Activated CD4-positive, alpha-beta T cell treated with anti-CD3 and anti-CD28 coated beads, Interleukin-2, amount 10 ng/mL, durations not matched to agents 7 days and 5 days (primary cell): ENCODE measurements around the gene DHX58. TPM values are rescaled to one million over a fixed set of nuclear protein-coding genes. Genes with fewer than 3 reads are reported as not detected.
A peak's percentile ranks its signal among the peaks of the same experiment; 100 is the strongest.

Experiments
- CTCF ChIA-PET: fragments of 350-600 bp; sonication (Branson Sonifier 250); formaldehyde crosslinking; loops from one replicate; lab custom pipeline; 2021; ENCODE audit warnings: antibody characterized with exemption; lab: Charles Lee
- POLR2A ChIA-PET: fragments of 350-600 bp; sonication (Branson Sonifier 250); formaldehyde crosslinking; loops from one replicate; lab custom pipeline; 2021; ENCODE audit warnings: antibody characterized with exemption; lab: Charles Lee
- DNase-seq: peaks from one replicate; pipeline ENCODE4 v3.0.0-alpha.2; 2020
- H3K27ac Mint-ChIP-seq: one replicate; pipeline ENCODE4 v1.8.0; 2021; ENCODE audit warnings: mild to moderate bottlenecking, moderate library complexity, mixed read lengths
- H3K27me3 Mint-ChIP-seq: one replicate; pipeline ENCODE4 v1.8.0; 2021; ENCODE audit warnings: mixed read lengths
- H3K36me3 Mint-ChIP-seq: one replicate; pipeline ENCODE4 v1.8.0; 2021; ENCODE audit warnings: low read depth, mixed read lengths
- H3K4me1 Mint-ChIP-seq: one replicate; pipeline ENCODE4 v1.8.0; 2021; ENCODE audit warnings: mixed read lengths
- H3K4me3 Mint-ChIP-seq: one replicate; pipeline ENCODE4 v1.8.0; 2021; ENCODE audit warnings: mild to moderate bottlenecking, moderate library complexity, mixed read lengths
- H3K9me3 Mint-ChIP-seq: one replicate; pipeline ENCODE4 v1.8.0; 2021; ENCODE audit warnings: mixed read lengths
- total RNA-seq, 2 experiments: library from RNA; stranded (reverse); gene quantifications; one replicate each; pipeline ENCODE4 v1.2.3, GENCODE V29; 2021

DHX58 gene
- total RNA-seq, 2 experiments from 2014 or later, result 52.4 to 54.3 TPM

DNA sequence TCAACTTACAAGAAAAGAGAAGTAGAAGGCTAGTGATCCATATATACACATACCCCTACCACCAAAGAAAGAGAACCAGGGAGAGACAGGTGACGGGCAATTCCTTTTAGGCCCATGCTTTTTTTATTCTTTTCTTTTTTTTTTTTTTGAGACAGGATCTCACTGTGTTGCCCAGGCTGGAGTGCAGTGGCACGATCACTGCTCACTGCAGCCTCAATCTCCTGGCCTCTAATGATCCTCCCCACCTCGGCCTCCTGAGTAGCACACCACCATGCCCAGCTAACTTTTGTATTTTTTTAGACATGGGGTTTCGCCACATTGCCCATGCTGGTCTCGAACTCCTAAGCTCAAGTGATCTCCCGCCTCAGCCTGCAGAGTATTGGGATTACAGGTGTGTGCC lies 14.9 kb upstream of the DHX58 start:
- H3K4me3 Mint-ChIP-seq, result no peak overlapping the region
- H3K4me1 Mint-ChIP-seq, result peaks cover 16% of the 10 kb centered on the region
- DNase-seq, result no peak
- POLR2A ChIA-PET, result no interaction called here
- no peaks in the 10 kb centered on the region for H3K27me3 Mint-ChIP-seq
- H3K27ac Mint-ChIP-seq, result peak overlapping the region; percentile 19
- H3K9me3 Mint-ChIP-seq, result no peaks in the 10 kb centered on the region
- CTCF ChIA-PET, result interaction anchor here (0.6 to 1.3 kb wide), 9 partner anchors 10 to 550 kb away, joined by 3 to 5 read pairs (median 4); partner anchors contain the start of gene NKIRAS2
- peaks cover 48% of the 10 kb centered on the region for H3K36me3 Mint-ChIP-seq

DNA sequence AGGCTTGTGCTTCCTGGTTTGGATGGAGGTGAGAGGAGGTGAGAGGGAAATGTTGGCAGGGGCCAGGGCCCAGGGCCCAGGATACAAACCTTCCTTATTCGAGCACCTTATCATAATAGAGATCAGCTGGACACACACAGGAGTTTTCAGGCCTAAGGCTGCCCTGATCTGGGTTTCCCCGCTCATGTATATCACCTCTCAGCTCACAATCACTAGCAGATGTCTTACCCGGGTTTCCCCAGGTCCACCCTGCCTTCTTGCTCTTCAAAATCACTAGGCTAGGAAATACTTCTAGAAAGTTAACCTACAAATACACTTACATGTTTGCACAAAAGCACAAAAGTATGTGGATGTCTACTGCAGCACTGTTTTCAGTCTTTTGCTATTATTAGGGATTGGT lies 14.3 kb upstream of the DHX58 start:
- Mint-ChIP-seq H3K9me3 (no peaks in the 10 kb centered on the region), H3K4me3 (no peak overlapping the region), H3K27me3 (no peaks in the 10 kb centered on the region), H3K27ac (no peak overlapping the region), H3K36me3 (peaks cover 48% of the 10 kb centered on the region), H3K4me1 (peaks cover 11% of the 10 kb centered on the region)
- ChIA-PET POLR2A (no interaction called here), CTCF (interaction anchor here (0.6 to 1.2 kb wide), 2 partner anchors 25 to 107 kb away, joined by 3 to 4 read pairs; partner anchors contain the start of gene NKIRAS2)
- DNase-seq, result no peak

DNA sequence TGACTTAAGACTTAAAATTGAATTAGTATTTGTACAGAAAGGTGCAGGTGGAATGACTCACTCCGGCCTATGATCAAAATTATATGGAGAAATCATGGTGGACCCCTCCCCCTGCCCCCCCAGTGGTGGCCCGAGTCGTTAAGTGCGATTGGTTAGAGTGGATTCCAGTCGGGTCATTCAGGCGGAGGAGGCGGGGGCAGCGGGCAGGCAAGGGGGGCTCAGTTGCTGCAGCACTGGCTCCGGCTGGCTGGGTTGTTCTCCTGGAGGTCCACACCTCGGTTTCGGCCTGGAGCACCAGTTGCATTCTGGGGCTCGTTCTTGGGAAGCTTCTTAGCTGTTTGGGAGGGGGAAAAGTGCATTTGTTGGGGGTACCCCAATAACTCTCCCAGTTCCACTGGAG lies 13.1 kb upstream of the DHX58 start:
- CTCF ChIA-PET, result interaction anchor here (0.5 to 1.6 kb wide), 3 partner anchors 9 to 264 kb away, joined by 3 to 5 read pairs (median 4); partner anchors contain the start of gene CNP
- peaks cover 40% of the 10 kb centered on the region for H3K36me3 Mint-ChIP-seq

DNA sequence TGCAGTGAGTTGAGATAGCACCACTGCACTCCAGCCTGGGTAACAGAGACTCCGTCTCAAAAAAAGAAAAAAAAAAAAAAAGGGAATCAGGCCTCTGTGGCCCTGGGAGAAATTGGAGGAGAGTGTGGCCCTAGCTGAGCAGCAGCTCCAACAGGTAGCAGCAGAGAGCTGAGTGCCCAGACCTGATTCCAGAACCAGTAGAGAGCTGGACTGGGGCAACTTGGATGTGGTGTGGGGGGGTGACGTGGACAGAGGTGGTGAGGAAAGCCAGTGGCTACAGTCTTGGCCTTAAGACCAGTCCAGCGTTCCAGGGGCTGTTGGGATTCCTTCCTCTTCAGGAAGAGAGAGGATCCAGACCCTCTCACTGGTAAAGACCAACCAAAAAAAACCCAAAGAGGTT lies 11.7 kb upstream of the DHX58 start:
- Mint-ChIP-seq H3K27me3 (no peaks in the 10 kb centered on the region), H3K9me3 (no peaks in the 10 kb centered on the region), H3K27ac (no peak overlapping the region), H3K36me3 (peaks cover 39% of the 10 kb centered on the region), H3K4me1 (peaks cover 17% of the 10 kb centered on the region), H3K4me3 (no peak overlapping the region)
- ChIA-PET CTCF (interaction anchor here (1.0 to 1.6 kb wide), 2 partner anchors 10 to 158 kb away, joined by 3 to 4 read pairs; partner anchors contain the start of gene CNP), POLR2A (no interaction called here)
- no peak for DNase-seq

More for the DNA sequence above, 13.1 kb upstream of the DHX58 start:
- no peaks in the 10 kb centered on the region for H3K9me3 Mint-ChIP-seq
- H3K4me1 Mint-ChIP-seq, result peaks cover 7% of the 10 kb centered on the region
- H3K4me3 Mint-ChIP-seq, result no peak overlapping the region
- no peaks in the 10 kb centered on the region for H3K27me3 Mint-ChIP-seq
- POLR2A ChIA-PET, result no interaction called here
- DNase-seq, result no peak
- H3K27ac Mint-ChIP-seq, result no peak overlapping the region

DNA sequence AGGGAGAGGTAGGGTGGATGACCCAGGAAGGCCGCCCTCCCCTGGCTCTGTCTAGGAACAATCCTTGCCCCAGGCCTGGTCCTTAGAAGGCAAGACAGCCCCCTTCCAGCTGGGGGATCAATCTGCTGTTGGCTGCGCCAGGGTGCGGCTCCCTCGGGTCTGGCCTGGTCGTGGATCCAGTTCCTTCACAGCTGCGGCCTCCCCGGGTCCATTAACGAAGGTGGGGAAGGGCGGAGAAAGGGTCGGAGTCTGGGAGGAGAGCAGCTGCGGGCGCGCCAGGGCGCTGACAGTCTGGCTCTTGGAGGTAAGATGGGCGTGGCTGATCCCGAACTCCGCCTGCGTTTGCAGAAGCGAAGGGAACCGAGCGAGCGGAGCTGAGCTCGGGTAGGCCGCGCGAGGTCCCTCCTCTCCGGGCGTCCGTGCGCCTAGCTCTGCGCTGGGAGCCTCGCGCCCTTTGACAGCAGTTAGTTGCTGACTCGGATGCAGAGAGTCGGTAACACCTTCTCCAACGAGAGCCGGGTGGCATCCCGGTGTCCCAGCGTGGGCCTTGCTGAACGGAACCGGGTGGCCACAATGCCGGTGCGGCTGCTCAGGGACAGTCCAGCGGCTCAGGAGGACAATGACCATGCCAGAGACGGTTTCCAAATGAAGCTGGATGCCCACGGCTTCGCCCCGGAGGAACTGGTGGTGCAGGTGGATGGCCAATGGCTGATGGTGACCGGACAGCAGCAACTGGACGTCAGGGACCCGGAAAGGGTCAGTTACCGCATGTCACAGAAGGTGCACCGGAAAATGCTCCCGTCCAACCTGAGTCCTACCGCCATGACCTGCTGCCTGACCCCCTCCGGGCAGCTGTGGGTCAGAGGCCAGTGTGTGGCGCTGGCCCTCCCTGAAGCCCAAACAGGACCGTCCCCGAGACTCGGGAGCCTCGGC lies 10.1 kb upstream of the DHX58 start, which contains the start of gene HSPB9:
TSS of gene HSPB9 (plus strand) at position 434 of the 933 bp plus-strand sequence. CDS start at position 481, 47 bp downstream.
- Mint-ChIP-seq H3K36me3 (peaks cover 28% of the 10 kb centered on the region), H3K27ac (peak within 1 kb of the TSS; percentile 73), H3K4me3 (peak within 1 kb of the TSS; percentile 67), H3K27me3 (no peaks in the 10 kb centered on the region), H3K9me3 (no peaks in the 10 kb centered on the region), H3K4me1 (peaks cover 24% of the 10 kb centered on the region)
- DNase-seq, result no peak
- POLR2A ChIA-PET, result no interaction called here
- CTCF ChIA-PET, result interaction anchor here (0.7 kb wide), 1 partner anchor 74 kb away, joined by 3 read pairs; no protein-coding TSS in a partner anchor

DNA sequence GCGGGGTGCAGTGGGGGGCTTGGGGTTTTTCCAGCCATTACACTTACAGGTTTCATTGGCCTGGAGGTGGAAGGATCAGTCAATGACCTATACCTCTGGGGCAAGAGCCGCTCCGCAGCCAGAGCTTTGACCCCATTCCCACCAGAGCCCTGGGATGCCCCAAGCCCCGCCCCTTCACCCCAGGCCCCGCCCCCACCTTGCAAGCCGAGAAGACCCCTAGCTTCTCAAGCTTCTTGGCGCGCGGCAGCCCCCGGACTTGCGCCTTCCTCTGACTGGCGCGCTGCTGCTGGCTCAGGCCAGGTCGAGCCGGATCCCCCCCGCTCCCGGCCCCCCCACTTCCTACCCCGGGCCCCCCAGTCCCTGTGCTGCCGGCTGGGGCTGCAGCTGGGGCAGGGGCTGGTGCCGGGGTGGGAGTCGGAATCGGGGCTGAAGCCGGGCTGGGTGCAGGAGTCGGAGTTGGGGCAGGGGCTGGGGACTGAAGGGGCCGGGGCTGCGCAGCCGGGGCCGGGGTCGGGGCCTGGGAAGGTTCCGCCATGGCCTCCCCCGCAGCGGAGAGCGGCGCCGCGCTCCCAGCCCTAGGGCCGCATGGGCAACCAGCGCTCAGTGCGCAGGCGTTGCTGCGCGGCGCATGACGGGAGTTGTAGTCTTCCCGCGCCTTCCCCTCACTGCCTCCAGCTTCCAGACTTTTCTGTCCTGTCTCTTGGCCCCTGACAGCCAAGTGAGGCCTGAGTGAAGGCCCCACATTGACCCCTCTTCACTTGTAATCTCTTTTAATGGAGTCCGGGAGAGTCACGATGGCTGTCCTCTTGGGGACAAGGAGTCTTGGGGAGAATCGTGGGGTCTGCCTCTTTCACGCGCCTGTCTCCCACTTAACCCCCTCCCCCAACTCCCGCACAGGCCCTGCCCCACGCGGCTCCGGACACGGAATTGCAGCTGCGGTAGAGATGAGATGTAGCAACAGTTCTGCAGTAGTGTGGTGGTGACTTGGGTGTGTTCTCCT lies 8.6 kb upstream of the DHX58 start, which contains the start of gene KAT2A:
TSS of gene KAT2A (minus strand) at position 598 of the 1,000 bp plus-strand sequence. CDS start at position 535, 63 bp downstream.
- Mint-ChIP-seq H3K9me3 (no peaks in the 10 kb centered on the region), H3K4me3 (peak within 1 kb of the TSS; percentile 67), H3K27me3 (no peaks in the 10 kb centered on the region), H3K4me1 (peaks cover 31% of the 10 kb centered on the region), H3K27ac (peak within 1 kb of the TSS; percentile 73), H3K36me3 (peaks cover 24% of the 10 kb centered on the region)
- CTCF ChIA-PET, result interaction anchor here (0.6 to 4.2 kb wide), 5 partner anchors 9 to 104 kb away, joined by 3 to 16 read pairs (median 3); partner anchors contain the start of gene DNAJC7
- POLR2A ChIA-PET, result interaction anchor here (0.6 kb wide), 1 partner anchor 11 kb away, joined by 6 read pairs; no protein-coding TSS in a partner anchor
- peak; percentile 75 for DNase-seq

DNA sequence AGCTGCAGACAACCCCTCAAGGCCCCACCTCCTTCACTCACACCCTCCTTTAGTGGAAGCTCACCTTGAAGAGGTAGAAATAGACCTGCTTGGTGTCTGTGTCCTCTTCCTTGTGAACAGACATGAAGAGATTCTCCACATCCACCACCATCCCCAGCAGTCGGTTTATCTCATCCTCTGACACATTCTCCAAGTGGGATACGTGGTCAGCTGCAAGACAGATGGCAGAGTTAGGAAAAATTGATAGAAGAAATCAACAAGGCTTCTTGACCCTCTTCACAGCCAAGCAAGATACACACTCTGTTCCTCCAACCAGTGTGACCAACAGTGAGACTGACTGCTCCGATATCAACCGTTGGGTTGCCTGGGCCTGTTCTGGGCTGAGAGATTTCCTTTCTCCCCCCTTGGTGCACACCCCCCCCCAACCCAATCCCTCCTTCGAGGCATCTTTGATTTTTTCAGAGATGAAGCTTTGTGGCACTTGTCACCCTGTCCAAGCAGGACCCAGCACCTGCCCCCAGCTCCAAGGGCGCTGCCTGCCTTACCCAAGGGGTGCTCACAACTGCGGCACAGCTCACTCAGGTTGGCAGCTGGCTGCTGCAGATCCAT lies 7.8 kb upstream of the DHX58 start:
- H3K27ac Mint-ChIP-seq, result peak overlapping the region; percentile 69
- peak overlapping the region; percentile 67 for H3K4me3 Mint-ChIP-seq
- H3K4me1 Mint-ChIP-seq, result peaks cover 39% of the 10 kb centered on the region
- H3K27me3 Mint-ChIP-seq, result no peaks in the 10 kb centered on the region
- peaks cover 23% of the 10 kb centered on the region for H3K36me3 Mint-ChIP-seq
- ChIA-PET CTCF (interaction anchor here (0.5 to 4.2 kb wide), 9 partner anchors 10 to 1437 kb away, joined by 3 to 16 read pairs (median 3); partner anchors contain the start of genes DNAJC7 and NKIRAS2), POLR2A (interaction anchor here (0.6 kb wide), 1 partner anchor 10 kb away, joined by 6 read pairs; no protein-coding TSS in a partner anchor)
- no peak for DNase-seq
- H3K9me3 Mint-ChIP-seq, result no peaks in the 10 kb centered on the region

DNA sequence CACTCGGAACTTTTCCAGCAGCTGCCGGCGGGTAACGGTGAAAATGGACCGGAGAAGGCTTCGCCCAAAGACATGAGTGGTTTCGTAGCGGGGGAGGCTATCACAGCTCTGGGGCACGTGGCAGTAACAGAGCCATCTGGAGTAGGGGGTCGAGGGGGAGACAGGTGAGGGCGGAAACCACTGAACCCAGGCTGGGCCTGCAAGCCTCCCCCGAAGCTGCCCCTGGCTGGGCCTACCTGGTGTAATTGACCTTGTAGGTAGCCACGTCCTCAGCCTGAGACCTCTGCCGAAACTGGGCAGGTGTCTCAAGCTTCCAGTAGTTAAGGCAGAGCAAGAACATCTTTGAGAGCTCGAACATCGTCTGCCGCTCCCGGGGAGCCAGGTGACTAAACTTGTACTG lies 6.8 kb upstream of the DHX58 start:
- H3K4me3 Mint-ChIP-seq, result peak overlapping the region; percentile 35
- peaks cover 45% of the 10 kb centered on the region for H3K4me1 Mint-ChIP-seq
- H3K9me3 Mint-ChIP-seq, result no peaks in the 10 kb centered on the region
- H3K27ac Mint-ChIP-seq, result peak overlapping the region; percentile 50
- DNase-seq, result no peak
- H3K36me3 Mint-ChIP-seq, result peaks cover 24% of the 10 kb centered on the region
- POLR2A ChIA-PET, result no interaction called here
- CTCF ChIA-PET, result interaction anchor here (0.6 to 4.2 kb wide), 10 partner anchors 8 to 158 kb away, joined by 3 to 16 read pairs (median 3); partner anchors contain the start of genes DNAJC7 and NKIRAS2
- H3K27me3 Mint-ChIP-seq, result no peaks in the 10 kb centered on the region

DNA sequence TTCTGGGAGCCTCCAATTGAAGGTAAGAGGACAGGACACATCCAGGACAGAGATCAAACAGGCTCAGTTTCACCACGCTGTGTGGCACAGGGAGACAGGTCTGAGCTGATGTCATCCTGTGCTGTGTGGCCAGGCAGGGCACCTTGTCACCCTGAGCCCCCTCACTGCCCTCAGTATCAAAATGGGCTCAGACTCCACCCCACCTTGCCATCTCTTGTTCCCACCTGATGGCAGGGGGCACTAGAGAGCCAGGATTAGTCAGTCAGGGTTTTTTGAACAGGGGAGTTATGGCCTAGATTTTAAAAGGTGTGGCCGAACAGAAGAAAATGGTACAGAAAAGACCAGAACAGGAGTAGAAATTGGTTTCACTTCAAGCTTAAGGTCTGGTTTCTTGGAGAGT lies 6.0 kb upstream of the DHX58 start:
- peaks cover 50% of the 10 kb centered on the region for H3K4me1 Mint-ChIP-seq
- peak overlapping the region; percentile 35 for H3K4me3 Mint-ChIP-seq
- peak; percentile 63 for DNase-seq
- H3K27ac Mint-ChIP-seq, result no peak overlapping the region
- ChIA-PET POLR2A (interaction anchor here (1.0 kb wide), 1 partner anchor 101 kb away, joined by 3 read pairs; the partner anchor contains the start of gene DNAJC7), CTCF (interaction anchor here (0.9 to 4.2 kb wide), 12 partner anchors 8 to 155 kb away, joined by 3 to 16 read pairs (median 3); partner anchors contain the start of genes DNAJC7 and NKIRAS2)
- H3K27me3 Mint-ChIP-seq, result no peaks in the 10 kb centered on the region
- peaks cover 28% of the 10 kb centered on the region for H3K36me3 Mint-ChIP-seq
- H3K9me3 Mint-ChIP-seq, result no peaks in the 10 kb centered on the region

DNA sequence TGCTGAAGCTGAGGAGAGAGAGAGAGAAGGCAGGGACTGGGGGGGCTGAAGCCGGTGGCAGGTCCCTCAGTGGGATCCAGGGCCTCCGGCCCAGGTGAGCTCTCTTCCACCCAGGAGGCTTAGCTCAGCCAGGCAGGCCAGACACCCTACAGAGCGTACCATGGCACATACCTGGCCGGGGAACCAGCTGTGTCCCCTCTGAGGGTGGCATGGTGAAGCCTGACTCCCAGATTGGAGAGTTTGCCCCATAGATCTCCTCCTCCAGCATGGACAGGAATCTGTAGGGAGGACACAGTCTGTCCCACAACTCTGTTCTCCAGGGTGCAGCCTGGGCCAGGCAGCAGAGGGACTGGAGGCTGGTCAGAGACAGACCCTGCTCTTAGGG lies 5.6 kb upstream of the DHX58 start:
- no peaks in the 10 kb centered on the region for H3K9me3 Mint-ChIP-seq
- no peak overlapping the region for H3K4me3 Mint-ChIP-seq
- ChIA-PET POLR2A (interaction anchor here (1.0 kb wide), 1 partner anchor 101 kb away, joined by 3 read pairs; the partner anchor contains the start of gene DNAJC7), CTCF (interaction anchor here (0.9 to 4.2 kb wide), 10 partner anchors 10 to 155 kb away, joined by 3 to 16 read pairs (median 3); partner anchors contain the start of genes DNAJC7 and NKIRAS2)
- H3K27ac Mint-ChIP-seq, result no peak overlapping the region
- peaks cover 50% of the 10 kb centered on the region for H3K4me1 Mint-ChIP-seq
- H3K36me3 Mint-ChIP-seq, result peaks cover 28% of the 10 kb centered on the region
- no peaks in the 10 kb centered on the region for H3K27me3 Mint-ChIP-seq
- no peak for DNase-seq
